K562 treated with DMSO at 1 percent for 12 hours (cell line): ENCODE measurements around the gene TRMT44. TPM values are rescaled to one million over a fixed set of nuclear protein-coding genes. Genes with fewer than 3 reads are reported as not detected.

Experiments used
- total RNA-seq: library from RNA; unstranded; fragments of 300-600 nt; gene quantifications from 2 replicates; pipeline ENCODE4 v1.2.3, GENCODE V29; 2022; ENCODE audit not compliant: insufficient read depth

The TRMT44 gene, protein sequence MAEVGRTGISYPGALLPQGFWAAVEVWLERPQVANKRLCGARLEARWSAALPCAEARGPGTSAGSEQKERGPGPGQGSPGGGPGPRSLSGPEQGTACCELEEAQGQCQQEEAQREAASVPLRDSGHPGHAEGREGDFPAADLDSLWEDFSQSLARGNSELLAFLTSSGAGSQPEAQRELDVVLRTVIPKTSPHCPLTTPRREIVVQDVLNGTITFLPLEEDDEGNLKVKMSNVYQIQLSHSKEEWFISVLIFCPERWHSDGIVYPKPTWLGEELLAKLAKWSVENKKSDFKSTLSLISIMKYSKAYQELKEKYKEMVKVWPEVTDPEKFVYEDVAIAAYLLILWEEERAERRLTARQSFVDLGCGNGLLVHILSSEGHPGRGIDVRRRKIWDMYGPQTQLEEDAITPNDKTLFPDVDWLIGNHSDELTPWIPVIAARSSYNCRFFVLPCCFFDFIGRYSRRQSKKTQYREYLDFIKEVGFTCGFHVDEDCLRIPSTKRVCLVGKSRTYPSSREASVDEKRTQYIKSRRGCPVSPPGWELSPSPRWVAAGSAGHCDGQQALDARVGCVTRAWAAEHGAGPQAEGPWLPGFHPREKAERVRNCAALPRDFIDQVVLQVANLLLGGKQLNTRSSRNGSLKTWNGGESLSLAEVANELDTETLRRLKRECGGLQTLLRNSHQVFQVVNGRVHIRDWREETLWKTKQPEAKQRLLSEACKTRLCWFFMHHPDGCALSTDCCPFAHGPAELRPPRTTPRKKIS
- 12.8 and 13.8 TPM in 2 replicates for total RNA-seq

DNA sequence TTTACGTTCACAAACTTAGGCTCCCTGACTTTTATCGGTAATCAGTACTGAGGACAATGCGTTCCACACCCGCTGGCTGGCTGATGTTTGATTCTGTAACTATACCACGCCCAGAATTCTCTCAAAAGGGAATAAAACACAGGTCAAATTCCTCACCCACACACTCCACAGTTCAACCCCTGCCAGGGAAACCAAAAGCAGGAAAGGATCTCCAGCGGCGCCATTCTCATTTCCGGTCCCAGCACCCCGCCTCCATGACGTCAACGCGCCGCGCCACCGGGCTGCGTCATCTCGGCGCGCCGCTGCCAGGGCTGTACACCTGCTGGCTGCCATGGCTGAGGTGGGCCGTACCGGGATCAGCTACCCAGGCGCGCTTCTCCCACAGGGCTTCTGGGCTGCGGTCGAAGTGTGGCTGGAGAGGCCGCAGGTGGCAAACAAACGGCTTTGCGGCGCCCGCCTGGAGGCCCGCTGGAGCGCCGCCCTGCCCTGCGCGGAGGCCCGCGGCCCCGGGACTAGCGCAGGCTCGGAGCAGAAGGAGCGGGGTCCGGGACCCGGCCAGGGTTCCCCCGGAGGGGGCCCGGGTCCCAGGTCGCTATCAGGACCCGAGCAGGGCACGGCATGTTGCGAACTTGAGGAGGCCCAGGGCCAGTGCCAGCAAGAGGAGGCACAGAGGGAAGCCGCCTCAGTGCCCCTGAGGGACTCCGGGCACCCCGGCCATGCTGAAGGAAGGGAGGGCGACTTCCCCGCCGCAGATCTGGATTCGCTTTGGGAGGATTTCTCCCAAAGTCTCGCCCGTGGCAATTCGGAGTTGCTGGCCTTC lies at the start of gene TRMT44, which contains the start of gene ACOX3:
TSS of gene TRMT44 (plus strand) at position 286 of the 820 bp plus-strand sequence. CDS start at position 332, 46 bp downstream.
TSS of gene ACOX3 (minus strand) at position 232 of the 820 bp plus-strand sequence. CDS start 24,202 bp downstream, outside the sequence.

Other genes with a start within 250 kb of the TRMT44 start
- 7.4 and 11.2 TPM in 2 replicates for gene SH3TC1, start 241.5 kb upstream of the TRMT44 start, total RNA-seq
- gene HTRA3, start 171.0 kb upstream of the TRMT44 start, total RNA-seq, result 0.80 and 1.8 TPM in 2 replicates
- gene ACOX3, start 54 bp upstream of the TRMT44 start, total RNA-seq, result 11.3 and 21.4 TPM in 2 replicates
- 0.53 and 0.55 TPM in 2 replicates for gene GPR78, start 139.6 kb downstream of the TRMT44 start, total RNA-seq
- 76.6 and 100 TPM in 2 replicates for gene CPZ, start 152.0 kb downstream of the TRMT44 start, total RNA-seq